SK-N-MC (cell line): ENCODE data around the gene SPOP.

Experiments used
- DNase-seq: peaks from one replicate; pipeline ENCODE4 v3.0.0-alpha.2; 2011; ENCODE audit warnings: low read depth, low spot score
- H3K27ac ChIP-seq: fragments of 200-600 bp; sonication (generic); 2 replicates; pipeline ENCODE4 v1.5.1; 2016; ENCODE audit warnings: mixed run types
- H3K36me3 ChIP-seq: fragments of 200-600 bp; sonication (generic); 2 replicates; pipeline ENCODE4 v1.6.1; 2017; ENCODE audit warnings: antibody characterized with exemption, low read length, mixed read lengths; ENCODE audit not compliant: insufficient read depth
- H3K4me3 ChIP-seq: fragments of 200-600 bp; sonication (generic); 2 replicates; pipeline ENCODE4 v1.5.1; 2016
- H3K9ac ChIP-seq: fragments of 200-600 bp; sonication (generic); 2 replicates; pipeline ENCODE4 v1.8.0; 2017; ENCODE audit warnings: mixed run types, mixed read lengths; ENCODE audit not compliant: insufficient read length
- H3K9me3 ChIP-seq: fragments of 200-600 bp; sonication (generic); 2 replicates; pipeline ENCODE4 v1.6.1; 2017; ENCODE audit warnings: low read depth, mild to moderate bottlenecking, antibody characterized with exemption, low read length, moderate library complexity, mixed read lengths
- EZH2 ChIP-seq: fragments of 200-600 bp; sonication (generic); IDR thresholded peaks from one replicate; pipeline ENCODE4 v1.6.1; 2017; ENCODE audit warnings: antibody characterized with exemption
- FOXP2 ChIP-seq: optimal IDR thresholded peaks from 2 replicates; pipeline ENCODE3; 2011; ENCODE audit warnings: mild to moderate bottlenecking, moderate library complexity; ENCODE audit not compliant: insufficient read depth; ENCODE audit errors: extremely low read length, control extremely low read depth
- POLR2AphosphoS5 ChIP-seq: IDR thresholded peaks from 2 replicates; pipeline ENCODE4 v1.6.1; 2012; ENCODE audit warnings: mild to moderate bottlenecking, low read depth, low read length, borderline replicate concordance

The SPOP gene

DNA sequence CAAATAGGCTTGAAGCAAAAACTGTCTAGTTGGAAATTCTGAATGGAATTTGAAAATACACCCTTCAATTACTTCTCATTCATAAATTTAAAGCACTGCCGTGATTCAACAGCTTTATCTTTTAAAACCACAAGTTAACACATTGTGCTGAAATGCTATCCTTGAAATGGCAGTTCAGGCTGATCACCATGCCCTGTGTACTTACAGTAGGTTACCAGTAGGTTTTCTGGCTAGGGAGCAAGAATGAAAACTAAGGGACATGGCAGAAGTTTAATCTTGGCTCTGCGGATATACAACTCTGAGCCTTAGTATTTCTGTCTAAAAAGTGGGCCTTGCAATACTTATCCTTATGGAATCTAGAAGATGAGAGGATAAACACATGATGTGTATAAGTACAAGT lies 74.2 kb downstream of the SPOP start:
- H3K36me3 ChIP-seq: peaks cover 83% of the 10 kb centered on the region
- no peak overlapping the region for H3K9ac ChIP-seq
- no peak for DNase-seq
- peak overlapping the region; percentile 17; the same call in 1 of the 2 replicates for H3K27ac ChIP-seq
- TF ChIP-seq FOXP2: no peak
- no peak for TF ChIP-seq EZH2
- no peak for TF ChIP-seq POLR2AphosphoS5
- no peak overlapping the region for H3K4me3 ChIP-seq
- no peaks in the 10 kb centered on the region for H3K9me3 ChIP-seq

DNA sequence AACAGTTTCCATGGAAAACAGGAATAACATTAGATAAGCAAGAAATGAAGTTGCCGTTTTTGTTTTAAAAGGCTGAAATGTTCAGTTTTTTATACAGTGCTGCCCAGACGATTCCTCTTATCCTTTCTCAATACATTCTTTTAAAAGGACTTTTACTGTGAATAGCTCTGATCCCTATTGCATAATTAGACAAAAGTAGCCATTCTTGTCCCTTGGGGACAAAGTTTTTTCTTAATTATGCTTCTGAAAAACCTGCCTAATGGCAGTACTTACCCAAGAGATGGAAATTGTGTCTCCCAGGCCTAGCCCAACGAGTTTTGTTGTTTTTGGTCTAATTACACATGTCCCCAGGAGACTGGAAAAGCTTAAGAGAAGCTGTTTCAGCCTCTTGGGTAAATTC lies 74.7 kb downstream of the SPOP start:
- Histone ChIP-seq H3K9me3 (no peaks in the 10 kb centered on the region), H3K9ac (no peak overlapping the region), H3K27ac (peak overlapping the region; percentile 17; the same call in 1 of the 2 replicates), H3K4me3 (no peak overlapping the region), H3K36me3 (peaks cover 83% of the 10 kb centered on the region)
- DNase-seq: no peak
- TF ChIP-seq EZH2 (no peak), POLR2AphosphoS5 (no peak), FOXP2 (no peak)

DNA sequence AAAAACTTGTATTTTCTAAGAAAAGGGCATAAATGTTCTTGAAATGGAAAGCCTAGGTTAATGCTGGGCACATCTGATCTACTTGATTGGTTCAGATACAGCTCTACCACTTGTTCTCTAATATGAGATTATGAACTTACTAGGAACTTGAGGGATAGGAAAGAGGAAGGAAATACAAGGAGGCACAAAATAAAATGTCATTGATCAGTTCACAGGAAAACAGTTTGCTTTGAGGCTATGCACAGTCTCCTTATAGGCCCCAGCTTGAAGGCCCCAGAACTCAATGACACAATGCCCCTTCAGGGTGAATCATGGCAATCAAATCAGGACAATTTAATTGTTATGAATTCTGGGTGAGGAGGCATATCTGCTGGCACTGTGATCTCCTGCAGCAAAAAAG lies 75.1 kb downstream of the SPOP start:
- H3K9me3 ChIP-seq: no peaks in the 10 kb centered on the region
- H3K4me3 ChIP-seq: no peak overlapping the region
- TF ChIP-seq EZH2: no peak
- TF ChIP-seq FOXP2: no peak
- no peak for TF ChIP-seq POLR2AphosphoS5
- H3K9ac ChIP-seq: no peak overlapping the region
- no peak overlapping the region for H3K27ac ChIP-seq
- no peak for DNase-seq
- H3K36me3 ChIP-seq: peaks cover 85% of the 10 kb centered on the region

DNA sequence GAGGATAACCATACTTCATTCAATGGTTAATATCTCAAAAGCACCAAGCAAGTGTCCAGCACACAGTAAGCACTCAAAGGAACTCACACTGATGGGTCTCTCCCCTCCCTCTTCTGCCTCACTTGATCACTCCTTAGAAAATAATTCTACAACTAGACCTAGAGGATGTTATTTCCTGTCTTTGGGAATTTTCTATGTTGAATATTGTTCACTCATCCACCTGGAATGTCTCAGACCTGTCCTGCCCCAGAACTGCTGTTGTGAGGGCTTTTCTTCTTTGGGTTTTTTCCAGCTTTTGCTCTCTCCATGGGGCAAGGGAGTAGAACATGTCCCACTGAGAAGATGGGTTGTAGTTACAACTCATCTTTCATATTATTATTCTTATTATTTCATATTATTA lies 76.9 kb downstream of the SPOP start:
- TF ChIP-seq EZH2 (no peak), POLR2AphosphoS5 (no peak), FOXP2 (no peak)
- H3K27ac ChIP-seq: no peak overlapping the region
- H3K9me3 ChIP-seq: no peaks in the 10 kb centered on the region
- peaks cover 89% of the 10 kb centered on the region for H3K36me3 ChIP-seq
- no peak for DNase-seq
- no peak overlapping the region for H3K4me3 ChIP-seq
- H3K9ac ChIP-seq: no peak overlapping the region

DNA sequence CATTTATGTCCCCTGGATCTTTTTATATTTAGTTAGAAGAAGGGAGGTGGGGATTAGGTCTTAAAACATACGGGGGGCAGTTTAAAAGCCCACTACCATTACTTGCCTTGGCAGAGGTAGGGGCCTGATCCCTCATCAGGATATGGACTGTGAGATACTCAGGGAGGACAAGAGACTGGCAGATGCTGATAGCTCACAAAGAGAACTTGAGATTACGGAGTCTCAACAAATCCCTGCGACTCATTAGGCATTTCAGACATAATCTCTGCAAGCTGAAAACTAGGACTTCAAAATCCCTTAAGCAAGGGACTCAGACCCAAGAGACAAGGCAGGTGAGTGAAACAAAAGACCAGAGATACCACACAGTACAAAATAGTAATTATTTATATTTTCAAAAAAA lies 79.0 kb downstream of the SPOP start:
- DNase-seq: no peak
- Histone ChIP-seq H3K9me3 (no peaks in the 10 kb centered on the region), H3K36me3 (peaks cover 75% of the 10 kb centered on the region), H3K27ac (no peak overlapping the region), H3K9ac (no peak overlapping the region), H3K4me3 (no peak overlapping the region)
- TF ChIP-seq FOXP2 (no peak), EZH2 (no peak), POLR2AphosphoS5 (no peak)

DNA sequence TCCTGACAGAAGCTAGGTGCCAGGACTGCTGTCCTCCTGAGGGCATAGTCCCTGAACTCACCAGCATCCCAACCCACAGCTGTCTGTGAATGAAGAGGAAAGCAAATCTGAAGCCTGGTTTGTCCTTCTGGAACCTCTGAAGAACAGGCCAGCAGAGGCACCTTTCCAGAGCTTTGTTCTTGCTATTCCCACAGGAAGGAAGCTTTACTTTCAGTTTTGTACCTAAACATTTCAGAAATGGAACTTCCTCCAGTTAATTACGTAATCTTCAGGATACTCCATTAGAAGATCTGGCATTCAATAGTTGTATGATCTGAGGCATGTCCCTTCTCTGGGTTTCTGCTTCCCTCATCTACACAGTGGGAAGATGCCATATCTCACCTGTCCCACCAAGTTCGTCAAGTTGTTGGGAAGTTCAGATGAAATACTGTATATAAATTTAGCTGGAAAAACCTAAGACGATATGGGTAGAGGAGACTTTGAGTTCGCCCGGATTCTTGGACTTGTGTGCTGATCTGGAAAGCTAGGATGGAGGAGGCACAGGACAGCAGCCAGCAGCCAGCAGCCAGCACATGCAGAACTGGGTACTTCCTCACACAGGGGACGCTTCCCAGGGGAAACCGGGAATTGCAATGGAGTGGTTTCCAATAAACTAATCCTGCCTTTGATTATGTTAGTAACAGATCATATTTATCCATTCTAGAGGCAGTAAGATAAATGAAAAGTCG lies 79.8 kb downstream of the SPOP start:
- Histone ChIP-seq H3K27ac (no peak overlapping the region), H3K9me3 (no peaks in the 10 kb centered on the region), H3K36me3 (peaks cover 66% of the 10 kb centered on the region), H3K4me3 (no peak overlapping the region), H3K9ac (no peak overlapping the region)
- TF ChIP-seq FOXP2: no peak
- no peak for TF ChIP-seq EZH2
- no peak for TF ChIP-seq POLR2AphosphoS5
- DNase-seq: no peak

DNA sequence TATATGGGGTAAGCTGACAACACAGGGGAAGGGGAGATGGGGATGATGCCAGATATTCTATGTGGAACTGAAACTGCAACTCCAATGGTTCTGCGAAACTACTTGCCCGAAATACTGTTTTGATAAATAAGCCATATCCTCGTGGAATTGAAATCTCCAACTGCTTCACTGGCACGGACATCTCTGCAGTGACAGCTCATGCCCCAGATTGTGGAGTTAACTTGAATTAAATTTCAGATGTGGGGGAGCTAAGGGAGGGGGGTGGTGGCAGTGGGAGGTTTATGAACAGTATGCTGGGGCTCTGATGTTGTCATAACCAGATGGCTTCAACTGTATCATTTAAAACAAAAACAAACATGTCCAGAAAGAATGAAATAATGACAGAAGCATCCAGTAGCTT lies 80.5 kb downstream of the SPOP start:
- Histone ChIP-seq H3K27ac (no peak overlapping the region), H3K9ac (no peak overlapping the region), H3K36me3 (peaks cover 60% of the 10 kb centered on the region), H3K9me3 (no peaks in the 10 kb centered on the region), H3K4me3 (no peak overlapping the region)
- no peak for DNase-seq
- TF ChIP-seq POLR2AphosphoS5: no peak
- TF ChIP-seq EZH2: no peak
- TF ChIP-seq FOXP2: no peak

DNA sequence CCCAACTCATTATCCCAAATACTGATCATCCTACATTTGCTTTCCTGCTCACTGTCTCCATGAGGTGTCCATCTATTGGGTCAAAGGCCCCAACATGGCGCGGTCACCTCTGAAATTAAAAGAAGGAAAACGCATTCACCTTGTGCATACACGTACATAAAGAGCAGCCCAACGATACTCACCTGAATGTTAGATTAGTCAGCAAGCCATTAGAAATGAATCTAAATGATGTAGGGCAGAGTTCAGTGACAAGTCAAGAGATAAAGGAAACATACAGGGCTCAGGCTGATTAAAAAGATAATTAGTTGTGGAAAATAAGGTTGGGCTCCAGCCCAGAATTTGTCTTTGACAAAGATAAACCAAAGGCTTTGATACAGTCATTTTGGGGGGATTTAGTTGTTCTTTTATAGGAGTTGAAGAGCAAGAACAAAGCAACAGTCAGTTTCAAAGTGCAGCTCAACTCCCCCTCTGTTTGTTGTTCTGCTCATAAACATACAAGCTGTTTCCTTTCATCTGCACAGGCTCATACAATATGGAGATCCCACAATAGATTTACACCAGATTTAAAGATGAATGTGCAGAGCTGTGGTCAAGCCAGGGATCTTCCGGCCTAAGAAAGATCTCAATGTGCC lies 81.2 kb downstream of the SPOP start:
- Histone ChIP-seq H3K36me3 (peaks cover 53% of the 10 kb centered on the region), H3K9me3 (no peaks in the 10 kb centered on the region), H3K27ac (no peak overlapping the region), H3K9ac (no peak overlapping the region), H3K4me3 (no peak overlapping the region)
- TF ChIP-seq POLR2AphosphoS5: no peak
- TF ChIP-seq EZH2: no peak
- TF ChIP-seq FOXP2: no peak
- DNase-seq: no peak
